GM19035 (cell line): Measurements from ENCODE around the gene CCNB1IP1.
"Not testable (repeated sequence)": the region's sequence is repeated elsewhere in the genome, so short reads cannot be mapped to it uniquely, and the experiment has no call there.

Source experiments
- ATAC-seq: cut with Tn5 transposase; IDR thresholded peaks from one replicate; pipeline ENCODE4 v1.9.1; 2021; ENCODE audit not compliant: unreplicated experiment

The CCNB1IP1 gene, protein sequence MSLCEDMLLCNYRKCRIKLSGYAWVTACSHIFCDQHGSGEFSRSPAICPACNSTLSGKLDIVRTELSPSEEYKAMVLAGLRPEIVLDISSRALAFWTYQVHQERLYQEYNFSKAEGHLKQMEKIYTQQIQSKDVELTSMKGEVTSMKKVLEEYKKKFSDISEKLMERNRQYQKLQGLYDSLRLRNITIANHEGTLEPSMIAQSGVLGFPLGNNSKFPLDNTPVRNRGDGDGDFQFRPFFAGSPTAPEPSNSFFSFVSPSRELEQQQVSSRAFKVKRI

DNA sequence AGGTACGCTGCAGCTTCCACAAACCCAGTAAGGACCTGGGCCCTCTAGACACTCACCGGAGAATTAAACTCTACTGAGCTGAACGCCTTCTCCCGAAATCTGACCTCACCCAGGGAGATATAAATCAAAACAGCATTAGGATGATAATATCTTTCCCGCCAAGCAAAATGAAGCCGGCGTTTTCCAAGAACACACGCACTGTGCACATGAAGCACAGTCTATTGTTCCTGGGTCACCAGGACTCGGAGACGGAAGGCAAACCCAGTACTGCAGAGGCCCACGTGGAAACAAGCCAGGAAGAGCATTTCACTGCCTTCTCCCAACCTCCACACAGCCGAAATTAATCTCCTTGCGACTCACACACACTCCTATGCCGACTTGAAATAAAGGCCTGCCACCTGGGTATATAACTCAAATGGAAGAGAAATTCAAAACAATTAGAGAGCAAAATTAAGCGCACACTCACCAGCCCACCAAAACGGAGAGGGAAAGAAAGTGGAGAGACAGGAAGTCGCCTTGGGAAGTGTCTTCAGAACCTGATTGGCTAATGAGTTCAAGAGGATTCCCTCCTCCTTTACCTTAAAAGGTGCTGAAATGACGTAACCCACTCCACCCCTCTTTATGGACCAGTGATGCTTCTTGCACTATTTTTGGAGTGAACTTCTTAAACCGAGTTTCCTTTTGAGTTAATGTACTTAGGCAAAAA is at the start of gene CCNB1IP1:
Gene CCNB1IP1 (minus strand): TSS at position 492 of the 706 bp plus-strand sequence. CDS start 16,756 bp downstream, outside the sequence.
- ATAC-seq = peak; percentile 99

DNA sequence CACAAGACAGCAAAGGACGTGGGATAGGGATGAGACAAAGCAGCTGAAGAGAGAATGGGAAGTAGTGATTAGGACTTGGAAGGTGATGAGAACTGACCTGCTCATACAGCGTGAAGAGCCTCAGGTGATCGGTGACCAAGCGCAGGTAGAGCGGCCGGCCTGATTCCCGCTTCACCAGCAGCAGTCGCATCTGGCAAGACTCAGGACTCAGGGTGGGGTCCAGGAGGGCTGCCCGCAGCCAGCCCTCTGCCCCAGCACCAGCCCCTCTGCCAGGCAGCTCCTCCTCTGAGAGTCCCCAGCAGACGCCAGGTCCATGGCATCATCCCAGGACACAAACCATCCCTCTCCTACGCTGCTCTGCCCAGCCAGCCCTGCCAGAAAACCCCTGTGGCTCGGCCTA is 49.4 kb upstream of the CCNB1IP1 start:
- ATAC-seq = no peak

DNA sequence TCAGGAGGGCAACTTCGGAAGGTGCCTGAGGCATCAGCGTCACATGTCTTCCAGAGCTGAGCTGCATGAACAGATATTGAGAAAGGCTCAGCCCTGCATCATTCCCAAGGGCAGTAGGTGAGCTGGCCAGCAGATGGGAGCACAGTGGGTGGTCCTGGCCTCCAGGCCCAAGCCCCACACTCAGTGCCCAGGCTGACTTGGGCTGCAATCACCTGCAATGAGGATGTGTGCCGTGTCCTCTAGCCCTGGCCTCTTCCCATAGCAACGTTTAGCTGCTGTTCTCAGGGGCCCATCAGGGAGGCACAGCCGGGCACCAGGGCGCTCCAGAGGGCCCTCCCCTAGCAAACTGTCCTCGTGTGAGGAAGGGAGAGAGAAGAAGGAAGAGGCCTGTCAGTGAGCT is 48.3 kb upstream of the CCNB1IP1 start:
- no peak for ATAC-seq

DNA sequence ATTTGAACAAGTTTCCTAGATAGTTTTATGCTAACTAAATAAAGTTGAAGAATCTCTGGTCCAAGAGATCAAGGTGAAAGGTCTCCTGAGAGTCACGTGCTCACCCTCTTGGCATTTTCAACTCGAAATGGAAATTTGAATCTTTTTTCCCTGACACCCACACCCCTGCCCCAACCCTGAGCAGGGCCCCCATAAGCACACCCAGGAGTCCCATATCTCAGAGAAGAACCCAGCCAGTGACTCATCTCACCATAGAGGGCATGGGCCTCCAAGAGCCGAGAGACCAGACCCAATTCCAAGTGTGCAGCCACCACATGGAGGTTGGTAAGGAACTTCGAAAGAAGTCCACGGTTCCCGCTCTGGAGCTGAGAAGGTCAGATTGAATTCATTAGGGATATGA is 47.6 kb upstream of the CCNB1IP1 start:
- no peak for ATAC-seq

DNA sequence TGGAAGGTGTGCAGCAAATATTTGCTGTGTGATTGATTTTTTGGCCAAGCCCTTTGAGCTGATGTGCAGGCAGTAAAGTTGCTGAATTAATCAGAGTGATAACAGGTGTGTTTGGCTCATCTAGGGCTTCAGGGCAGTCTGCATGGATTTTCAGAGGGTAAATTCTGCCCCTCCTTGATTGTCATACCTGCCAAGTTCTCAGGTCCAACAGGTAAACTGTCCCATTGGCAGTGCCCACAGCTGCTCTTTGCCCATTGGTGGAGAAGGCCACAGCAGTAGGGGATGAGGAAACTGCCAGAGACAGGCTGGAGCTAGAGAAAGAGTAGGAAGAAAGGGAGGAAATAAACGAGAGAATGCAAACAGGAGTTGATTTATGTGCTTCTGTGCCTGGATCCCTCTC is 46.7 kb upstream of the CCNB1IP1 start:
- no peak for ATAC-seq

DNA sequence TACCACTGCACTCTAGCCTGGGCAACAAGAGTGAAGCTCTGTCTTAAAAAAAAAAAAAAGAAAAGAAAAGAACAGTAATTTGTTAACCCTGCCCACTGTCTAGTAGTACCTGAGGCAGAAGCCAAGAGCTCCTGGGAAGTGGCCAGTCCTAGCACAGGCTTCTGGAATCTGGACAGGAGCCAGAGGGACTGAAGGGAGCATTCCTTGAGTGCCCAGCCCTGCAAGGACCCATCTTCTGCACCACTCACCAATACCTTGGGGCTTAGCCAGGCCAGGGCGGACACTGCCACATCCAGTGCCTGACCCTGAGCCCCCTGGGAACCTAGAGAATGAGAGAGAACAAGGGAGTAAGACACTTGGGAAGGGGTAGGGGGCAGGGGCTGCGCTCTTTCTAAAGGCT is 44.1 kb upstream of the CCNB1IP1 start:
- no peak for ATAC-seq

DNA sequence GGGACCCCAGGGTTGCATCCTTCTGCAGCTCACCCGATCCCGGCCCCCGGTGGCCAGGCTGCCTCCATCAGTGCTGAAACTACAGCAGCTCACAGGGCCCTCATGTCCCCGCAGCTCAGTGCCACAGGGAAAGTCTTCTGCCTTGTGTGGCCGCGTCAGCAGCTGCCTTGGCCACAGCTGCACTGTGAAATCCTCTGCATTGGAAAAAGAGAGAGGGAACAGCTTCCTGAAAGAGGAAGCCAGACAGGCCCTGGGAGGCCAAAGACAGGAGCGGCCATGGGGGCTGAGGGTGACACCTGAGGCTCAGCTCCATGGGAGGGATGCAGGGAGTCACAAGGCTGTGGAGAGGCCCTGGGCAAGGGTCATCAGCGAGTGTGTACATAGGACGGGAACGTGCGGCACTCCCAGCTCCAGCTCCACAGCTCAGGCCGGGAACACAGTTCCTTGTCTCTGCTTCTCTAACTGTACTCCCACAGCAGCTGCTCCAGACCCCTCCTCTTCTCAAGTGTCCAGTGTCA is 43.1 kb upstream of the CCNB1IP1 start:
- ATAC-seq = no peak

DNA sequence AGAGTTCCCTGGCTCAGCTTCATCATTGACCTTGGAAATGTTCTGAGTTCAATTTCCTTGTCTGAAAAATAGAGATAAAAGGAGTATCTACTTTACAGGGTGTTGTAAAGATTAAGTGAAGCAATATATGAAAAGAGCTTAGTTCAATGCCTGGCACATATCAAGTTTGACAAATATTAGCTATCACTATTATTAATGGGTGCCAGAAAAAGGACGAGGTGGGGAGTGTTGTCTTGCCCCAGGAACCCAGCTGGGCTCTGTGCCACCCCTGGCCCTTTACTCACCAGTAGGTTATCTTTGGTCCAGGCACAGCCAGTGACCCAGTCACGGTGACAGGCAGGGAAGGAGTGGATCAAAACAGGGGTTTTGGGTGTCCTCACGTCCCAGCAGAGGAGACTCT is 42.4 kb upstream of the CCNB1IP1 start:
- ATAC-seq = no peak

DNA sequence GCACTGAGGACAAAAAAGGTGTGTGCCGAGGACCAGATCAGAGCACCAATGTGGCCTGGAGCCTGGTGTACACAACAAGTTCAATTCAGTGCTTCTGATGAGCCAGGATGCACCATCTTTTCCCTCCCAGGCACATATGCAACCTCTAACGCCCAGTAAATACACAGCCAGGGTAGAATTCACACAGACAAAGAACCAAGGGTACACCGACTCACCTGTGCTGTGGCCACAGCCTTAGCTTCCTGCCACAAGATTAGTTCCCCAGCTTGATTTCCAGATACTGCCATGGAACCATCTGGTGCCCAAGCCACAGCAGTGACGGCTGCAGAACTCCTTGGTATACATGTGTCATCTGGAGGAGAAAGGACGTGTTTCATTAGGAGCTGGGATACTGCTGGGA is 39.7 kb upstream of the CCNB1IP1 start:
- ATAC-seq = no peak

DNA sequence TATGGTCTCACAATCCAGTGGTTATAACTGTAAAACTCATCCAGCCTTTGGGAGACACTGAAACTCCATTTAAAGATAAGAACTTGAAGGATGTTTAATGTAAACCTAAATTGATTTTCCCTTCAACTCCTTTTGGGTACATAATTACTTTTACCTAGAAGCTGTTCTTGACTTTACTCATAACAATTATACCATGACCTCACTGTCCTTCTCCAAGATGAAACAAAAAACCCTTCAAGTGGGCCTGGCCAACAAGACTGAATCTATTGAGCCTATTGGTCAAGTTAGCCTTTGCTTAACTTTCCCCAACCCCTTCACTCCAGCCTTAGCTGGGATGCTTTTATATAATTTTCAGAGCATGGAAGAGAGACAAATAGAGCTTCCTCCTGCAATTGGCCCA is 32.8 kb upstream of the CCNB1IP1 start:
- no peak for ATAC-seq

DNA sequence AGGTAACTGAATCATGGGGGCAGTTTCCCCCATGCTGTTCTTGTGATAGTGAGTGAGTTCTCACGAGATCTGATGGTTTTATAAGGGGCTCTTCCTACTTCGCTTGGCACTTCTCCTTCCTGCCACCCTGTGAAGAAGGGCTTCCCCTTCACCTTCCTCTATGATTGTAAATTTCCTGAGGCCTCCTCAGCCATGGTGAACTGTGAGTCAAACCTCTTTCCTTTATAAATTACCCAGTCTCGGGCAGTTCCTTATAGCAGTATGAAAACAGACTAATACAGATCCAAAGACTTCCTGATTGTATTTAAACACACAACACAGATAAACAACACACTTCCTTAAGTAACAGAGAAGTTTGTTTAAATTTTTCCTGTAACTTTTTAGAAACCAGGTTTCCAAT is 25.4 kb upstream of the CCNB1IP1 start:
- not testable (repeated sequence) for ATAC-seq

DNA sequence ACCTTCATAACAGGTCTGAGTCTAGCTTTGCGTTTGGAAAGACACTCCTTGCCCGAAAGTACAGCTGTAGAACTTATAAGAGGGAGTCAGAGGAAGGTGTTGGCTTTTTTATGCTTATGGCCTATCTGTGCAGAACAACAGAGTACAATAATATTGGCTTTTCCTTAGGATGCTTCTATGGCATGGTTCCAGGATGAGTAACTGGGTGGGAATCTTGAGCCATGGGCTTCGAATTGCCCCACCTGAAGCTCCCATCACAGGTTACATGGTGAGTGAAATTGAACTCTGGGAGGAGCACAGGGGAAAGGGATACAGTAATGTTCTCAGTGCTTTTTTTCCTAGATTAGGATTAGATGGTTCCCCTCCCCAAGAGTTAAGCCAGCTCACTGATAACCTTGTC is 23.3 kb upstream of the CCNB1IP1 start:
- ATAC-seq = no peak

DNA sequence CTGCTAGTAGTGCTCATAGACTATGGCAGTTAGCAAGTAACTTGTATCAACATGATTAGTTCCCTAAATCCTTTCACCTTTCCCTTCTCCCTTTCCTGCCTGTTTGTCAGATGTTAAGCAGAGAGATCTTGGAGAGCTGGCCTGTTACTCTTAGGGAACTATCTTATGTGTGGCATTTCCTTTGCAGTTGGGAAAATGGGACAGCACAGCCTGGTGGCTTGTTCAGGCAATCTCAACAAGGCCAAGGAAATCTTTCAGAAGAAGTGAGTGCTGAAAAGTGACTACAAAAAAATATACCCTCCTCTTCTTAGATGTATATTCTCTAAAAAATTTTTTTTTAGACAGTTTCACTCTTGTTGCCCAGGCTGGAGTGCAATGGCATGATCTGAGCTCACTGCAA is 17.8 kb upstream of the CCNB1IP1 start:
- ATAC-seq = no peak

DNA sequence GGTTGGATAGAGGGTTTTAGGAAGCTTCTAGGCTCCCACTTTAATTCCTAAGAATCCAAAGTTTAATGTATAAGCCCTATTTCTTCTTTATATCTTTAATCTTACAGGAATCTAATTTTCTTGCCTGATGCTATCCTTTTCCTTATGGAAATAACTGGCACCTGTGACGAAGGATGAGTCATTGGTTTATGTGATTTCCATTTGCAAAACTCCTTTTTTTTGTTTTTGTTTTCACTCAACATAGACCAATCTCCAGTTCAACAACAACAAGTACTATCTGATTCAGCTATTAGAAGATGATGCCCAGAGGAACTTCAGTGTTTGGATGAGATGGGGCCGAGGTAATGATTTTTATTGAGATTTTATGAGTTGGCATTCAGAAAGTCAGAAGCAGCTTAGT is 17.2 kb upstream of the CCNB1IP1 start:
- ATAC-seq = no peak

DNA sequence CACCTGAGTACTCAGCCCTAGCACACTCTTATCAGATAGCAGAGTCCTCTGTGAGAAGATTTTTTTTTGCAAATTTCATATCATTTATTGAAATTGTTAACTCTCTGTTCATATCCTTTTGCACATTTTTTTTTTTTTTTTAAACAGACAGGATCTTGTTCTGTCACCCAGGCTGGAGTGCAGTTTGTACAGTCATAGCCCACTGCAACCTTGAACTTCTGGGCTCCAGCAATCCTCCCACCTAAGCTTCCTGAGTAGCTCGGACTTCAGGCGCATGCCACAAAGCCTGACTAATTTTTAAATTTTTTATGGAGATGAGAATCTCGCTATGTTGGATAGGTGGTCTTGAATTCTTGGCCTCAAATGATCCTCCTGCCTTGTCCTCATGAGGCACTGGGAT is 14.7 kb upstream of the CCNB1IP1 start:
- ATAC-seq = no peak

DNA sequence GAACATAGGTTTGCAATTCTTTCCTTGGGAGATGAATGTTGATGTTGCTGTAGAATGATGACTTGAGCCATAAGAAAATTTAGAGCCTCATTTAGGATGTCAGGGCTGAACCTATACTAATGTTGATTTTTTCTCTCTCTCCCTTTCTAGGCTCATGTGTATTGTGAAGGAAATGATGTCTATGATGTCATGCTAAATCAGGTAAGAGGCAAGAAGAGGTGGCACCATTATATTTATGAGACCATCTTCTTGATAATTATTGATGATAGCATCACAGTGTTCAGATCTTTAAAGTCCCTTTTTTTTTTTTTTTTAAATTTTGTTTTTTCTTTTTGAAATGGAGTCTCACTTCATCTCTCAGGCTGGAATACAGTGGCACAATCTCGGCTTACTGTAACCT is 13.6 kb upstream of the CCNB1IP1 start:
- ATAC-seq = no peak

DNA sequence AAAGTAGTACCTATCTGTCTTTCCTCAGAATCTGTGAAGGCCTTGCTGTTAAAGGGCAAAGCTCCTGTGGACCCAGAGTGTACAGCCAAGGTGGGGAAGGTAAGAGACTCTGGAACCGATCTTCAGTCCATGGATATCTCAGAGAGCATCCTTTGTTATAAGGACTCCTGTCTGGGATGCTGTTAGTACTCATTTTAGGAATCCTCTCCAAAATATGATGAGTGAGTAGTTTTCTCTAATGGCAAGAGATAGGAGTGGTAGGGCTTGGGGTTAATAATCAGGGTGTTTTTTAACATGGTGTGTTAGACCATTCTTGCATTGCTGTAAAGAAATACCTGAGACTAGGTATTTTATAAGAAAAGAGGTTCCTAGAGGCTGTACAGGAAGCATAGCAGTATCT is 12.3 kb upstream of the CCNB1IP1 start:
- no peak for ATAC-seq

DNA sequence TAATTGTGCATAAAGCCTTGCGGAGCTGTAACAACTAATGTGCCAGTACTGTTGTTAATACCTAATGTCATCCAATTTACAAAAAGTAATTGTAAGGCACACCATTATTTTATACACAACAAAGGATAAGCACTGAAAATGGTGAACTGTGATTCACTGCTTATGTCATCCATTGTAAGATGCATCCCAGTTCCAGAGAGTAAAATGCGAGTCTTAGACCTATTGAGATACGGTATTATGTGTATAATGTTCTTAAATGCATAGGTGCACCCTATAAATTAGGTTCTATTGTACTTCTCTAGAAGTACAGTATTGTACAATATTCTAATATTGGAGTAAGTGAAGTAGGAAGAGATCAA is 10.8 kb upstream of the CCNB1IP1 start:
- ATAC-seq = no peak

DNA sequence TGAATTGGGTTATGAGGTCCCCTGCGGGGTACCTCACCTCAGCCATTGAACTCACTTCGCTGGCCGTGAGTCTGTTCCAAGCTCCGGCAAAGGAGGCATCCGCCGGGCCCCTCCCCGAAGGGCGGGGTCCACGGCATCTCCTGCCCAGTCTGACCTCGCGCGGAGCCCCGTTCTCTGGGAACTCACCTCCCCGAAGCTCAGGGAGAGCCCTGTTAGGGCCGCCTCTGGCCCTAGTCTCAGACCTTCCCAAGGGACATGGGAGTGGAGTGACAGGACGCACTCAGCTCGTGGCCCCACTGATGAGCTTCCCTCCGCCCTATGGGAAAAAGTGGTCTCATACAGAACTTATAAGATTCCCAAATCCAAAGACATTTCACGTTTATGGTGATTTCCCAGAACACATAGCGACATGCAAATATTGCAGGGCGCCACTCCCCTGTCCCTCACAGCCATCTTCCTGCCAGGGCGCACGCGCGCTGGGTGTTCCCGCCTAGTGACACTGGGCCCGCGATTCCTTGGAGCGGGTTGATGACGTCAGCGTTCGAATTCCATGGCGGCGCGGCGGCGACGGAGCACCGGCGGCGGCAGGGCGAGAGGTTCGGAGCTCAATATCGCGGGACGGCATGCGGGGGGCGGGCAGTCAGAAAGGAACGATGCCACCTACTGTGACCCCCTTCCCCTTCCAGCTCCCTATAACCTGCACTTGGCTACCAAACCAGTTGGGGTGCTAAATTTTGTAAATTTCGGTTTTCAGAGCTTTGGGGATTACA is 10.2 kb upstream of the CCNB1IP1 start, which contains the start of gene PARP2:
Gene PARP2 (plus strand): TSS at position 544 of the 770 bp plus-strand sequence. CDS start 7 bp downstream, at position 551.
- ATAC-seq = peak; percentile 89

DNA sequence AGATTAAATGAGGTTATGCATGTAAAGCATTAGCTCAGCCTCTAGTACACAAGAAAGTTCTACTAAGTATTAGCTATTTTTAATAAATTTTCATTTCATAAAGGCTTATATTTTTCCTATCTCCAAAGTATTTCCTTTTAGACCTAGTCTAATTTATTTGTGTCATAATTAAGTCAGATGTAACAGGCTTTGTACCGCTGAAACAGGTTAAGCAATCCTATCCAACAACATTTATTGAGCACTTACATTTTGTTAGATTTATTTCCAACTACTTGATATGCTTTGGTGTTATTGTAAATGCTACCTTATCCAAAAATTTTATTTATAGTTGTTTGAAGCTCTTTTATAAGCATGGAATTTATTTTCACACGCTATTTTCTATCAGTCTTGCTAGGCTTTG is 8.6 kb upstream of the CCNB1IP1 start:
- ATAC-seq = no peak

DNA sequence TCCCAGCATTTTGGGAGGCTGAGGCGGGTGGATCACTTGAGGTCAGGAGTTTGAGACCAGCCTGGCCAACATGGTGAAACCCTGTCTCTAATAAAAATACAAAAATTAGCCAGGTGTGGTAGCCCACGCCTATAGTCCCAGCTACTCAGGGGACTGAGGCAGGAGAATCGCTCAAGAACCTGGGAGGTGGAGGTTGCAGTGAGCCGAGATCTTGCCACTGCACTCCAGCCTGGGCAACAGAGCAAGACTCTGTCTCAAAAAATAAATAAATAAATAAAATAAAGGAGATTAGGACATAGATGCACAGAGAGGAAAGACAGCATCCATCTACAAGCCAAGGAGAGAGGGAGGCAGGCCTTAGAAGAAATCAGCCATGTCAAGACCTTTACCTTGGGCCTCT is 8.0 kb upstream of the CCNB1IP1 start:
- ATAC-seq = not testable (repeated sequence)

DNA sequence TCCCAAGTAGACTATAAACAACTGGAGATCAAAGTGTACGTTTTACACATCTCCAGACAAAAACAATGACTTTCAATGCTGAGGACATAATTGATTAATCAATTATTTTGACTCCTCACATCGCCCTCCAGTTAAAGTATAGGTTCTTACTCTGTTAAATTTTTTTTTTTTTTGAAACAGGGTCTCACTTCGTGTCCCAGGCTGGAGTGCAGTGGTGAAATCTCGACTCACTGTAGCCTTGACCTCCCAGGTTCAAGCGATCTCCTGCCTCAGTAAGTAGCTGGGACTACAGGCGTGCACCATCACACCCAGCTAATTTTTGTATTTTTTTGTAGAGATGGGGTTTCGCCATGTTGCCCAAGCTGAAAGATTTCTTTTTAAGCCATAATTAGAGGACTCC is 938 bp upstream of the CCNB1IP1 start:
- no peak for ATAC-seq
